ENCODE measurements around the gene TRAF6. TPM values are rescaled to one million over a fixed set of nuclear protein-coding genes. Genes with fewer than 3 reads are reported as not detected.

TRAF6 gene
- total and polyA plus RNA-seq, 2 experiments from 2014 or later = 4.2 to 10.5 TPM

- TF ChIP-seq, protein P1, sequence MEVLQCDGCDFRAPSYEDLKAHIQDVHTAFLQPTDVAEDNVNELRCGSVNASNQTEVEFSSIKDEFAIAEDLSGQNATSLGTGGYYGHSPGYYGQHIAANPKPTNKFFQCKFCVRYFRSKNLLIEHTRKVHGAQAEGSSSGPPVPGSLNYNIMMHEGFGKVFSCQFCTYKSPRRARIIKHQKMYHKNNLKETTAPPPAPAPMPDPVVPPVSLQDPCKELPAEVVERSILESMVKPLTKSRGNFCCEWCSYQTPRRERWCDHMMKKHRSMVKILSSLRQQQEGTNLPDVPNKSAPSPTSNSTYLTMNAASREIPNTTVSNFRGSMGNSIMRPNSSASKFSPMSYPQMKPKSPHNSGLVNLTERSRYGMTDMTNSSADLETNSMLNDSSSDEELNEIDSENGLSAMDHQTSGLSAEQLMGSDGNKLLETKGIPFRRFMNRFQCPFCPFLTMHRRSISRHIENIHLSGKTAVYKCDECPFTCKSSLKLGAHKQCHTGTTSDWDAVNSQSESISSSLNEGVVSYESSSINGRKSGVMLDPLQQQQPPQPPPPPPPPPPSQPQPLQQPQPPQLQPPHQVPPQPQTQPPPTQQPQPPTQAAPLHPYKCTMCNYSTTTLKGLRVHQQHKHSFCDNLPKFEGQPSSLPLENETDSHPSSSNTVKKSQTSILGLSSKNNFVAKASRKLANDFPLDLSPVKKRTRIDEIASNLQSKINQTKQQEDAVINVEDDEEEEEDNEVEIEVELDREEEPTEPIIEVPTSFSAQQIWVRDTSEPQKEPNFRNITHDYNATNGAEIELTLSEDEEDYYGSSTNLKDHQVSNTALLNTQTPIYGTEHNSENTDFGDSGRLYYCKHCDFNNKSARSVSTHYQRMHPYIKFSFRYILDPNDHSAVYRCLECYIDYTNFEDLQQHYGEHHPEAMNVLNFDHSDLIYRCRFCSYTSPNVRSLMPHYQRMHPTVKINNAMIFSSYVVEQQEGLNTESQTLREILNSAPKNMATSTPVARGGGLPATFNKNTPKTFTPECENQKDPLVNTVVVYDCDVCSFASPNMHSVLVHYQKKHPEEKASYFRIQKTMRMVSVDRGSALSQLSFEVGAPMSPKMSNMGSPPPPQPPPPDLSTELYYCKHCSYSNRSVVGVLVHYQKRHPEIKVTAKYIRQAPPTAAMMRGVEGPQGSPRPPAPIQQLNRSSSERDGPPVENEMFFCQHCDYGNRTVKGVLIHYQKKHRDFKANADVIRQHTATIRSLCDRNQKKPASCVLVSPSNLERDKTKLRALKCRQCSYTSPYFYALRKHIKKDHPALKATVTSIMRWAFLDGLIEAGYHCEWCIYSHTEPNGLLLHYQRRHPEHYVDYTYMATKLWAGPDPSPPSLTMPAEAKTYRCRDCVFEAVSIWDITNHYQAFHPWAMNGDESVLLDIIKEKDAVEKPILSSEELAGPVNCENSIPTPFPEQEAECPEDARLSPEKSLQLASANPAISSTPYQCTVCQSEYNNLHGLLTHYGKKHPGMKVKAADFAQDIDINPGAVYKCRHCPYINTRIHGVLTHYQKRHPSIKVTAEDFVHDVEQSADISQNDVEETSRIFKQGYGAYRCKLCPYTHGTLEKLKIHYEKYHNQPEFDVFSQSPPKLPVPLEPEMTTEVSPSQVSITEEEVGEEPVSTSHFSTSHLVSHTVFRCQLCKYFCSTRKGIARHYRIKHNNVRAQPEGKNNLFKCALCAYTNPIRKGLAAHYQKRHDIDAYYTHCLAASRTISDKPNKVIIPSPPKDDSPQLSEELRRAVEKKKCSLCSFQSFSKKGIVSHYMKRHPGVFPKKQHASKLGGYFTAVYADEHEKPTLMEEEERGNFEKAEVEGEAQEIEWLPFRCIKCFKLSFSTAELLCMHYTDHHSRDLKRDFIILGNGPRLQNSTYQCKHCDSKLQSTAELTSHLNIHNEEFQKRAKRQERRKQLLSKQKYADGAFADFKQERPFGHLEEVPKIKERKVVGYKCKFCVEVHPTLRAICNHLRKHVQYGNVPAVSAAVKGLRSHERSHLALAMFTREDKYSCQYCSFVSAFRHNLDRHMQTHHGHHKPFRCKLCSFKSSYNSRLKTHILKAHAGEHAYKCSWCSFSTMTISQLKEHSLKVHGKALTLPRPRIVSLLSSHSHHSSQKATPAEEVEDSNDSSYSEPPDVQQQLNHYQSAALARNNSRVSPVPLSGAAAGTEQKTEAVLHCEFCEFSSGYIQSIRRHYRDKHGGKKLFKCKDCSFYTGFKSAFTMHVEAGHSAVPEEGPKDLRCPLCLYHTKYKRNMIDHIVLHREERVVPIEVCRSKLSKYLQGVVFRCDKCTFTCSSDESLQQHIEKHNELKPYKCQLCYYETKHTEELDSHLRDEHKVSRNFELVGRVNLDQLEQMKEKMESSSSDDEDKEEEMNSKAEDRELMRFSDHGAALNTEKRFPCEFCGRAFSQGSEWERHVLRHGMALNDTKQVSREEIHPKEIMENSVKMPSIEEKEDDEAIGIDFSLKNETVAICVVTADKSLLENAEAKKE (CRISPR knock-in tag; IDR thresholded peaks at IDR 0.05) = no peak
These were observed 53.9 kb downstream of the TRAF6 start (continued) for GRCh38 chr11:36456156-36456555.

DNA sequence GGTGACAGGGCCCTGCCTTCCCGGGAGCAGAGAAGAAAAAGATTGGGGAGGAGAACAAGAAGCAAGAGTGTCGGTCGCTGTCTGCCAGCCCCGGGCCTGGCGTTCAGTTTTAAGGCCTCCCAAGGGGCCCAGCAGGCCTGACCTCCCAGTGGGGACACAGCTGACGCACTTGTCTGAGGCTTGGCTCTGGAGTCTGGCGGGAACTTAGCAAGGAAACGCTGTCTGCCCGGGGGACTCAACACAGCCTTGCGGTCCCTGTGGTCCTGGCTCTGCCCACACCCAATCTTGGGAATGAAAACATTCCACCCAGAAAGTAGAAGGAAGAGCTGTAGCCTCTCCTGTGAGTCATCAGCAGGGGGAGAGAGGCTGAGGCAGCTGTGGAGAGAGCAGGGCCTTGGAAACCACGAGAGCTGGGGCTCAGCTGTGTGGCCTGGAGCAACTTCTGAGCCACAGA is 54.4 kb downstream of the TRAF6 start:
- ATAC-seq (peak; percentile 13), DNase-seq (ENCODE audit: low spot score) (peak; percentile 8)
- Mint-ChIP-seq H3K4me1 (peaks cover 34% of the 10 kb centered on the region), H3K9me3 (no peaks in the 10 kb centered on the region; the same call in 2 of the 3 replicates), H3K36me3 (ENCODE audit: low read depth) (no peaks in the 10 kb centered on the region; the same call in 2 of the 3 replicates), H3K4me3 (no peak overlapping the region), H3K27me3 (ENCODE audit: insufficient read depth, low read depth, poor library complexity) (peaks cover 3% of the 10 kb centered on the region), H3K27ac (peak overlapping the region; percentile 62; the same call in 1 of the 2 replicates)
- Histone ChIP-seq H3K4me2 (no peak overlapping the region), H3K27me3 (ENCODE audit: insufficient read depth) (no peaks in the 10 kb centered on the region), H4K20me1 (replicated peaks; ENCODE audit: insufficient read depth) (no peaks in the 10 kb centered on the region), H3K36me3 (ENCODE audit: insufficient read depth) (no peaks in the 10 kb centered on the region), H3K4me3 (no peak overlapping the region), H3K27ac (ENCODE audit: low read depth) (no peak overlapping the region), H3K4me1 (ENCODE audit: insufficient read depth) (peaks cover 14% of the 10 kb centered on the region), H3K9me2 (ENCODE audit: insufficient read depth) (no peaks in the 10 kb centered on the region), H3K79me2 (replicated peaks; ENCODE audit: insufficient read depth) (no peaks in the 10 kb centered on the region), H3F3A (replicated peaks; ENCODE audit: low read depth) (no peaks in the 10 kb centered on the region), H2AFZ (no peak overlapping the region)
- TF ChIP-seq, protein P2, sequence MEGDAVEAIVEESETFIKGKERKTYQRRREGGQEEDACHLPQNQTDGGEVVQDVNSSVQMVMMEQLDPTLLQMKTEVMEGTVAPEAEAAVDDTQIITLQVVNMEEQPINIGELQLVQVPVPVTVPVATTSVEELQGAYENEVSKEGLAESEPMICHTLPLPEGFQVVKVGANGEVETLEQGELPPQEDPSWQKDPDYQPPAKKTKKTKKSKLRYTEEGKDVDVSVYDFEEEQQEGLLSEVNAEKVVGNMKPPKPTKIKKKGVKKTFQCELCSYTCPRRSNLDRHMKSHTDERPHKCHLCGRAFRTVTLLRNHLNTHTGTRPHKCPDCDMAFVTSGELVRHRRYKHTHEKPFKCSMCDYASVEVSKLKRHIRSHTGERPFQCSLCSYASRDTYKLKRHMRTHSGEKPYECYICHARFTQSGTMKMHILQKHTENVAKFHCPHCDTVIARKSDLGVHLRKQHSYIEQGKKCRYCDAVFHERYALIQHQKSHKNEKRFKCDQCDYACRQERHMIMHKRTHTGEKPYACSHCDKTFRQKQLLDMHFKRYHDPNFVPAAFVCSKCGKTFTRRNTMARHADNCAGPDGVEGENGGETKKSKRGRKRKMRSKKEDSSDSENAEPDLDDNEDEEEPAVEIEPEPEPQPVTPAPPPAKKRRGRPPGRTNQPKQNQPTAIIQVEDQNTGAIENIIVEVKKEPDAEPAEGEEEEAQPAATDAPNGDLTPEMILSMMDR (conservative IDR thresholded peaks at IDR 0.05; ENCODE audit: low read depth in 2 of 2) = no peak
- TF ChIP-seq EZH2 (IDR thresholded peaks at IDR 0.05; ENCODE audit: low read depth, unreplicated experiment) (no peak), ZNF331 (CRISPR knock-in tag; IDR thresholded peaks at IDR 0.05; ENCODE audit: low read depth) (no peak), EZH2phosphoT487 (IDR thresholded peaks at IDR 0.05; ENCODE audit: unreplicated experiment) (no peak), STAT1 (IDR thresholded peaks at IDR 0.05; ENCODE audit: unreplicated experiment) (no peak)
- TF ChIP-seq, protein P3, sequence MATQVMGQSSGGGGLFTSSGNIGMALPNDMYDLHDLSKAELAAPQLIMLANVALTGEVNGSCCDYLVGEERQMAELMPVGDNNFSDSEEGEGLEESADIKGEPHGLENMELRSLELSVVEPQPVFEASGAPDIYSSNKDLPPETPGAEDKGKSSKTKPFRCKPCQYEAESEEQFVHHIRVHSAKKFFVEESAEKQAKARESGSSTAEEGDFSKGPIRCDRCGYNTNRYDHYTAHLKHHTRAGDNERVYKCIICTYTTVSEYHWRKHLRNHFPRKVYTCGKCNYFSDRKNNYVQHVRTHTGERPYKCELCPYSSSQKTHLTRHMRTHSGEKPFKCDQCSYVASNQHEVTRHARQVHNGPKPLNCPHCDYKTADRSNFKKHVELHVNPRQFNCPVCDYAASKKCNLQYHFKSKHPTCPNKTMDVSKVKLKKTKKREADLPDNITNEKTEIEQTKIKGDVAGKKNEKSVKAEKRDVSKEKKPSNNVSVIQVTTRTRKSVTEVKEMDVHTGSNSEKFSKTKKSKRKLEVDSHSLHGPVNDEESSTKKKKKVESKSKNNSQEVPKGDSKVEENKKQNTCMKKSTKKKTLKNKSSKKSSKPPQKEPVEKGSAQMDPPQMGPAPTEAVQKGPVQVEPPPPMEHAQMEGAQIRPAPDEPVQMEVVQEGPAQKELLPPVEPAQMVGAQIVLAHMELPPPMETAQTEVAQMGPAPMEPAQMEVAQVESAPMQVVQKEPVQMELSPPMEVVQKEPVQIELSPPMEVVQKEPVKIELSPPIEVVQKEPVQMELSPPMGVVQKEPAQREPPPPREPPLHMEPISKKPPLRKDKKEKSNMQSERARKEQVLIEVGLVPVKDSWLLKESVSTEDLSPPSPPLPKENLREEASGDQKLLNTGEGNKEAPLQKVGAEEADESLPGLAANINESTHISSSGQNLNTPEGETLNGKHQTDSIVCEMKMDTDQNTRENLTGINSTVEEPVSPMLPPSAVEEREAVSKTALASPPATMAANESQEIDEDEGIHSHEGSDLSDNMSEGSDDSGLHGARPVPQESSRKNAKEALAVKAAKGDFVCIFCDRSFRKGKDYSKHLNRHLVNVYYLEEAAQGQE (IDR thresholded peaks at IDR 0.05; ENCODE audit: unreplicated experiment) = no peak

Data from GM23338 (cell line).